Fibroblast of pulmonary artery (primary cell): ENCODE measurements around the gene ATP6V1C2.
"Not testable (repeated sequence)": the region's sequence is repeated elsewhere in the genome, so short reads cannot be mapped to it uniquely, and the experiment has no call there.

ENCODE experiments used
- DNase-seq: peaks from one replicate; pipeline ENCODE4 v3.0.0-alpha.2; 2010; ENCODE audit warnings: low read depth
- H3K4me3 ChIP-seq: replicated peaks from 2 replicates; pipeline ENCODE4 v1.5.1; 2011; ENCODE audit warnings: low read depth, mild to moderate bottlenecking, control low read depth, low read length, moderate library complexity
- TF ChIP-seq, protein P1 (sequence below): IDR thresholded peaks from 2 replicates; pipeline ENCODE4 v1.5.1; 2011; ENCODE audit warnings: mild to moderate bottlenecking, control low read depth, low read length, inconsistent platforms; ENCODE audit errors: missing control alignments

Gene ATP6V1C2

DNA sequence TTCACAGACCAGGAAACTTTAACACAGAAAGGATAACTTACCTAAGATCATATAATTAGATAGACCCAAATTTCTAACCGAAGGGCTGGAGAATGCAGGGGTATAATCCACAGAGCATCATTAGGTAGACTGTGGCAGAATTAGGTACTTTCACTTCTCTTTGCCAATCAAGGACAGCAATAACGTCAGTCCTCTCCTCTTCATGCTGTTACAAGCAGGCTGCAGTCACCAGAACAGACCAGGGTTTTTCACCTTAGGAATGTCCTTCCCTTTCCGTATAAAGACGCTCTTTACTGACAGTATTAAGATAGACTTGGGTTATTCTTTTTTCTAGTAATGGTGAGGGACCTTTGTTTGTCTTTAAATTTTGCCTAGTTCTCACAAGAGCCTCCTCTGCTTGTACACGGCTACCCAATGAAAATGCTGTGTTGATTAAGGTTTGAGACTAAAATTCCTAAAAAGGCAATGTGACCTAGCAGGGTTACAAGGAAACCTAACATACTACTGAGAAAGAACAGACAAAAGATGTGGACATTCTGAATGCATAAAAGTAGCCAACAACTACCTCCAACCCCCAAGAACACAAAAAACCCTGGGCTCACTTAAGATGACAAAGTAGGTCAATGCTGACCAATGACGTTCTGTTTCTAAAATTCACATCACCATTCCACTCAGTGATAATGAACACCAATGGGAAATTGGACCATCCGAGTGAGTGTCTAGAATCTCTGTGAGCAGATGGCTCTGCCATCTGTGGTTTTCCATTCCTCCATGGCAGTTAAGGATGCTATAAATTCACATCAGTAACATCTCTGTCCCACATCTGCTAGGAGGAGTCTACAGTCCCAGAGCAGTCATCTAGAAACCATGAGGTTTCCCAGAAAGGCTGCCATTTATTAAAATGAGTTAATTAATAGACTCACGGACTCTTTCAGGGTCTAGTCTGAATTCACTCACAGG lies 89.1 kb downstream of the ATP6V1C2 start:
- peak overlapping the region; percentile 75 for H3K4me3 ChIP-seq
- TF ChIP-seq, protein P1, sequence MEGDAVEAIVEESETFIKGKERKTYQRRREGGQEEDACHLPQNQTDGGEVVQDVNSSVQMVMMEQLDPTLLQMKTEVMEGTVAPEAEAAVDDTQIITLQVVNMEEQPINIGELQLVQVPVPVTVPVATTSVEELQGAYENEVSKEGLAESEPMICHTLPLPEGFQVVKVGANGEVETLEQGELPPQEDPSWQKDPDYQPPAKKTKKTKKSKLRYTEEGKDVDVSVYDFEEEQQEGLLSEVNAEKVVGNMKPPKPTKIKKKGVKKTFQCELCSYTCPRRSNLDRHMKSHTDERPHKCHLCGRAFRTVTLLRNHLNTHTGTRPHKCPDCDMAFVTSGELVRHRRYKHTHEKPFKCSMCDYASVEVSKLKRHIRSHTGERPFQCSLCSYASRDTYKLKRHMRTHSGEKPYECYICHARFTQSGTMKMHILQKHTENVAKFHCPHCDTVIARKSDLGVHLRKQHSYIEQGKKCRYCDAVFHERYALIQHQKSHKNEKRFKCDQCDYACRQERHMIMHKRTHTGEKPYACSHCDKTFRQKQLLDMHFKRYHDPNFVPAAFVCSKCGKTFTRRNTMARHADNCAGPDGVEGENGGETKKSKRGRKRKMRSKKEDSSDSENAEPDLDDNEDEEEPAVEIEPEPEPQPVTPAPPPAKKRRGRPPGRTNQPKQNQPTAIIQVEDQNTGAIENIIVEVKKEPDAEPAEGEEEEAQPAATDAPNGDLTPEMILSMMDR: no peak
- peak; percentile 36 for DNase-seq

GRCh38 chr2:10811517-10811916 lies 90.1 kb downstream of the ATP6V1C2 start:
- TF ChIP-seq, protein P1: no peak
- DNase-seq: no peak
- H3K4me3 ChIP-seq: peak overlapping the region; percentile 75

- peak; percentile 97 for DNase-seq
- TF ChIP-seq, protein P1: no peak
- H3K4me3 ChIP-seq: peak within 1 kb of the TSS; percentile 75
Measured at GRCh38 chr2:10812362-10813162, 91.1 kb downstream of the ATP6V1C2 start, which contains the start of gene PDIA6. Gene PDIA6 (minus strand): TSS chr2:10812785. CDS start chr2:10812696, 89 bp downstream.

DNA sequence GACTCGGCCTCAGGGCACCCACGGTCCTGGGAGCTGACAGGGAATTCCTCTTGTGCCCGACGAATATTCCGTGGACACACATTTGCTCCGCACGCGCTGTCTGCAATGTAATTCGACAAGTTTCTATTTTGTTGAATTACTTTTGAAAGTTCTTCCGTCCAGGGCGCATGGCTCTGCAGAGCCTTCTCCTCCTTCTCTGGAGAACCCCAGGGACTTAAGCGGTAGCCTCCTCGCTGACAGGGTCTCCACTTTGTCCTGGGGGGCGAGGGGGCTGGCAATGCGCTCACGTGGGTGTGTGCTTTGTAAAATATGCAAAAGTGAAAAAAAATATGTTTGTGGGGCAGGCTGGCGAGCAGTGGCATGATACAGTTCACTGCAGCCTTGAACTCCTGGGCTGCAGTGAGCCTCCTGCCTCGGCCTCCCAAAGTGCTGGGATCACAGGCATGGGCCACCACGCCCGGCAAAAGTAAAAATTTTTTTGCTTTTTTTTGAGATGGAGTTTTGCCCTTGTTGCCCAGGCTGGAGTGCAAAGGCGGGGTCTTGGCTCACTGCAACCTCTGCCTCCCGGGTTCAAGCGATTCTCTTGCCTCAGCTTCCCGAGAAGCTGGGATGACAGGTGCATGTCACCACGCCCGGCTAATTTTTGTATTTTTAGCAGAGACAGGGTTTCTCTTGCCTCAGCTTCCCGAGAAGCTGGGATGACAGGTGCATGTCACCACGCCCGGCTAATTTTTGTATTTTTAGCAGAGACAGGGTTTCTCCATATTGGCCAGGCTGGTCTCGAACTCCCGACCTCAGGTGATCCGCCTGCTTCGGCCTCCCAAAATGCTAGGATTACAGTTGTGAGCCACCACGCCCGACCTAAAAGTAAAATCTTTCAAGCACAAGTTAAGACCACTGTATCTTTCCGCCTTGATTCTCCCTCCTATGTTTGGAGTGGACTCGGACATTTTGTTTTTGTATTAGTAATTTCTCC lies 92.0 kb downstream of the ATP6V1C2 start:
- not testable (repeated sequence) for DNase-seq
- peak overlapping the region; percentile 75 for H3K4me3 ChIP-seq

DNA sequence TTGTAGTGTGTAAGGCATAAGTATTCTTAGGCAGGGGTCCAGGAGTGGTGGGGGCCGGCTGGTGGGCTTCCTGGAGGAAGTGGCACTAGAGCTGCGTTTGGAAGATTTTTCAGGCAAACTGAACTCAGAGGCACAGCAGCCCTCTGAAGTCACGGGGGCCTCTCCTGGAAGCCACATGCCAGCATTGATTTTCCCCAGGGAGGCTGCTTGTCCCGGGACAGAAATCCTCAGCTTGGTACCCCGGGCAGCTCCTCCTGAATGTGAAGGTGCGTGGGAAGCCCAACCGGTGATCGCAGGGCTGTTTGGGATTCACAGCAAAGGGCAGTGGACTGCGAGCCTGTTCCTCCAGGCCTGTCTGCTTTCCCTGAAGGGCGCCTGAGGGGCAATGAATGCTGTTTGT lies 92.7 kb downstream of the ATP6V1C2 start:
- no peak overlapping the region for H3K4me3 ChIP-seq
- TF ChIP-seq, protein P1: no peak
- no peak for DNase-seq

DNA sequence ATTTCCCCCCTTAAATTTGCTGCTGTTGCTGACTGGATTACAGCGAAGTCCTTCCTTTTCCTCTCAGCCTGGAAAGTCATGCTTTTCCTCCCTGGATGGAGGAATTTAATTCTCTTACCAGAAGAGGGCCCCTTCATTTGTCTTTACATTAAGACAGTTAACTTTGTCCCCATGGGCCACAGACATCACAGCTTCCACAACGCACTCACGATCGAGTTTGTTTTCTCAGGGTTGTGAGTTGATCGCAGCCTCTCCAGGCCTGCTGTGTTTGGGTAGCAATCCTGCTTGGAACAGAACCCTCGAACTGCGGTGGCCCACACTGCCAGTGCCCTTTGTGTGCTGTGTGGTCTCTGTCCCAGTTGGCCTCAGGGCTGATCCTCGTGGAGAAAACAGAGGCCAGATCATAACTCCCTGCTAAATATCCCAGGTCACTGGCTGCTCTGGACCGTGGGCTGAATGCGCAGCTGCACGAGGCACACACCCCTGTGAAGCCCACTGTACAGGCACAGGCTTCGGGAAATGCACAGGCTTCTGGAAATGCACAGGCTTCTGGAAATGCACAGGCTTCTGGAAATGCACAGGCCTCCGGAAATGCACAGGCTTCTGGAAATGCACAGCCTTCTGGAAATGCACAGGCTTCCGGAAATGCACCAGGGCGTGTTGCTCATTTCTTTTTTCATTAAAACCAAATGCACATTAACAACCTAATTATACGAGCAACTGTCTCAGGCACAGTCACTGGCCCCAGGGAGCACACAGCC lies 93.3 kb downstream of the ATP6V1C2 start:
- H3K4me3 ChIP-seq: no peak overlapping the region
- DNase-seq: no peak
- TF ChIP-seq, protein P1: no peak
